Stomach (tissue), 4 donors: Measurements from ENCODE around the gene NR2F2.

Source experiments
- POLR2A ChIP-seq, 4 donors: fragments of 450-650 bp; IDR thresholded peaks; one replicate each; pipeline ENCODE4 v1.6.1; 2016; ENCODE audit warnings: antibody characterized with exemption in 4 of 4, control low read depth in 2 of 4, mild to moderate bottlenecking in 1 of 4, moderate library complexity in 1 of 4
- POLR2AphosphoS5 ChIP-seq, 3 donors: sonication (generic); formaldehyde crosslinking; IDR thresholded peaks; one replicate each; pipeline ENCODE4 v1.6.1; 2016; ENCODE audit warnings: antibody characterized with exemption in 3 of 3
- TF ChIP-seq, protein P1 (sequence below), 7 experiments: fragments of 450-650 bp in 4 of 7; fragments of 200-600 bp in 3 of 7; sonication (generic) in 3 of 7; IDR thresholded peaks; one replicate each; pipeline ENCODE4 v1.5.1; 2016 to 2019; ENCODE audit warnings: antibody characterized with exemption in 7 of 7, control low read depth in 2 of 7, mild to moderate bottlenecking in 1 of 7

DNA sequence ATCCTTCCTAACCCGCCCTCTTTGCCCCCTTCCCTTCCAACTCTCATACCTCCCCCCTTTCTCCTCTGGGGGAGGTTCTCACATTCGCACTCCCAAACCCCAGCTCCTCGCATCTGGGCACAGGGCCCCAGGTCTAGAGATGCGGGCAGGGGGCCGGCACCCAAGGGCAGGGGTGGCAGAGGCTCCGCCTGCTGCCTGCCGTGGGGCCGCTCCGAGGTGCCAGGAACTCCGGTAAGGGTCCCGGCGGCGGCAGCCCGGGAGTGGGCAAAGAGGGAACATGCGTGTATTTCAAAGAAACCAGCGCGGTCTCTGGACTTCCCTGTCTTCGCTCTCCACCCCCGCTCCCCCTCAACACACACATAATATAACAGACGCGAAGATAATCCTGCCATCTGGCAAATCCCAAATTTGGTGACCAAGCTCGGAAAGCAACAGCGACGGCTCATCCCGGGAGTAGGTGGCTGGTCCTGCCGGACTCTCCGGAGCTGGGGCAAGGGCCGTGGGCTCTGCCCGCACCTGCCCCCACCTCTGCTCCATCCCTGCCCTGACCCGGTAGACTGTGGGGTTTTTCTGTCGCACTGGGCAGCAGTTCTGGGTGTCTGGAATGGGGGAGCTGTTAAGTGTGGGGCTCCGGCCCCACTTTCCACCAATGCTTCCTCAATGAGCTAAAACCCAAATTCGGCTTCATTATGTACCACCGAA is 31.0 kb downstream of the NR2F2 start:
- TF ChIP-seq POLR2AphosphoS5 (IDR thresholded peaks at IDR 0.05) (no peak), POLR2A (IDR thresholded peaks at IDR 0.05) (no peak)
- TF ChIP-seq, protein P1, sequence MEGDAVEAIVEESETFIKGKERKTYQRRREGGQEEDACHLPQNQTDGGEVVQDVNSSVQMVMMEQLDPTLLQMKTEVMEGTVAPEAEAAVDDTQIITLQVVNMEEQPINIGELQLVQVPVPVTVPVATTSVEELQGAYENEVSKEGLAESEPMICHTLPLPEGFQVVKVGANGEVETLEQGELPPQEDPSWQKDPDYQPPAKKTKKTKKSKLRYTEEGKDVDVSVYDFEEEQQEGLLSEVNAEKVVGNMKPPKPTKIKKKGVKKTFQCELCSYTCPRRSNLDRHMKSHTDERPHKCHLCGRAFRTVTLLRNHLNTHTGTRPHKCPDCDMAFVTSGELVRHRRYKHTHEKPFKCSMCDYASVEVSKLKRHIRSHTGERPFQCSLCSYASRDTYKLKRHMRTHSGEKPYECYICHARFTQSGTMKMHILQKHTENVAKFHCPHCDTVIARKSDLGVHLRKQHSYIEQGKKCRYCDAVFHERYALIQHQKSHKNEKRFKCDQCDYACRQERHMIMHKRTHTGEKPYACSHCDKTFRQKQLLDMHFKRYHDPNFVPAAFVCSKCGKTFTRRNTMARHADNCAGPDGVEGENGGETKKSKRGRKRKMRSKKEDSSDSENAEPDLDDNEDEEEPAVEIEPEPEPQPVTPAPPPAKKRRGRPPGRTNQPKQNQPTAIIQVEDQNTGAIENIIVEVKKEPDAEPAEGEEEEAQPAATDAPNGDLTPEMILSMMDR (IDR thresholded peaks at IDR 0.05) = no peak
